ENCODE data around the gene PODXL2. TPM values are rescaled to one million over a fixed set of nuclear protein-coding genes. Genes with fewer than 3 reads are reported as not detected.
"Not testable (repeated sequence)": the region's sequence is repeated elsewhere in the genome, so short reads cannot be mapped to it uniquely, and the experiment has no call there.

Gene PODXL2
- total RNA-seq, 2 donors from 2014 or later, result 12.6 to 20.8 TPM

GRCh38 chr3:127647845-127648204 lies 18.8 kb downstream of the PODXL2 start:
- intact Hi-C loops (cut with DNase I, micrococcal nuclease), result no loop called here
- no peak for DNase-seq

GRCh38 chr3:127650236-127650635 lies 21.3 kb downstream of the PODXL2 start:
- ATAC-seq (no peak), DNase-seq (no peak)
- intact Hi-C loops (cut with DNase I, micrococcal nuclease), result loop anchor here in 1 of 2 donors (5.0 kb wide), 2 partner anchors 182 to 322 kb away; no protein-coding TSS in a partner anchor

More at GRCh38 chr3:127647845-127648204, 18.8 kb downstream of the PODXL2 start:
- no peak for ATAC-seq

GRCh38 chr3:127651516-127652172 lies 22.7 kb downstream of the PODXL2 start:
- peak; percentile 4 for ATAC-seq
- intact Hi-C loops (cut with DNase I, micrococcal nuclease), result loop anchor here in 1 of 2 donors (5.0 kb wide), 2 partner anchors 181 to 321 kb away; no protein-coding TSS in a partner anchor
- no peak for DNase-seq

- peak; percentile 77 for ATAC-seq
- peak in 1 of 2 donors; percentile 48 for DNase-seq
- intact Hi-C loops (cut with DNase I, micrococcal nuclease), result loop anchor here in 1 of 2 donors (5.0 kb wide), 2 partner anchors 180 to 320 kb away; no protein-coding TSS in a partner anchor
Measured at GRCh38 chr3:127652246-127652995, 23.4 kb downstream of the PODXL2 start.

- no peak for DNase-seq
- intact Hi-C loops (cut with DNase I, micrococcal nuclease), result loop anchor here in 1 of 2 donors (5.0 kb wide), 2 partner anchors 178 to 318 kb away; no protein-coding TSS in a partner anchor
- no peak for ATAC-seq
Measured at GRCh38 chr3:127654374-127654773, 25.4 kb downstream of the PODXL2 start.

- DNase-seq, ATAC-seq: not testable (repeated sequence)
- intact Hi-C loops (cut with DNase I, micrococcal nuclease), result loop anchor here in 1 of 2 donors (5.0 kb wide), 2 partner anchors 177 to 317 kb away; no protein-coding TSS in a partner anchor
Measured at GRCh38 chr3:127654993-127655392, 26.0 kb downstream of the PODXL2 start.

GRCh38 chr3:127655641-127656040 lies 26.7 kb downstream of the PODXL2 start:
- intact Hi-C loops (cut with DNase I, micrococcal nuclease), result no loop called here
- DNase-seq (no peak), ATAC-seq (no peak)

- intact Hi-C loops (cut with DNase I, micrococcal nuclease), result no loop called here
- ATAC-seq, result no peak
- no peak for DNase-seq
Measured at GRCh38 chr3:127656906-127657305, 27.9 kb downstream of the PODXL2 start.

GRCh38 chr3:127658234-127658633 lies 29.2 kb downstream of the PODXL2 start:
- no peak for DNase-seq
- intact Hi-C loops (cut with DNase I, micrococcal nuclease), result no loop called here
- ATAC-seq, result no peak

GRCh38 chr3:127660621-127661251 lies 31.8 kb downstream of the PODXL2 start:
- no peak for ATAC-seq
- intact Hi-C loops (cut with DNase I, micrococcal nuclease), result no loop called here
- no peak for DNase-seq

GRCh38 chr3:127661600-127661999 lies 32.6 kb downstream of the PODXL2 start:
- no peak for DNase-seq
- intact Hi-C loops (cut with DNase I, micrococcal nuclease), result no loop called here
- ATAC-seq, result no peak

GRCh38 chr3:127662001-127662469 lies 33.0 kb downstream of the PODXL2 start:
- DNase-seq (no peak), ATAC-seq (no peak)
- intact Hi-C loops (cut with DNase I, micrococcal nuclease), result no loop called here

- no peak for ATAC-seq
- intact Hi-C loops (cut with DNase I, micrococcal nuclease), result no loop called here
- DNase-seq, result no peak
Measured at GRCh38 chr3:127663151-127663550, 34.2 kb downstream of the PODXL2 start.

- intact Hi-C loops (cut with DNase I, micrococcal nuclease), result no loop called here
- DNase-seq (no peak), ATAC-seq (no peak)
Measured at GRCh38 chr3:127665165-127665564, 36.2 kb downstream of the PODXL2 start.

- intact Hi-C loops (cut with DNase I, micrococcal nuclease), result no loop called here
- ATAC-seq, result no peak
- no peak for DNase-seq
Measured at GRCh38 chr3:127665586-127665985, 36.6 kb downstream of the PODXL2 start.

- intact Hi-C loops (cut with DNase I, micrococcal nuclease), result no loop called here
- ATAC-seq, result no peak
Measured at GRCh38 chr3:127666676-127667075, 37.7 kb downstream of the PODXL2 start.

GRCh38 chr3:127667119-127667681 lies 38.2 kb downstream of the PODXL2 start:
- DNase-seq, result no peak
- ATAC-seq, result no peak
- intact Hi-C loops (cut with DNase I, micrococcal nuclease), result no loop called here

More at GRCh38 chr3:127666676-127667075, 37.7 kb downstream of the PODXL2 start:
- no peak for DNase-seq

- intact Hi-C loops (cut with DNase I, micrococcal nuclease), result no loop called here
- ATAC-seq (no peak), DNase-seq (no peak)
Measured at GRCh38 chr3:127668906-127669305, 39.9 kb downstream of the PODXL2 start.
